ENCODE results near the gene MEIS1. TPM values are rescaled to one million over a fixed set of nuclear protein-coding genes. Genes with fewer than 3 reads are reported as not detected.

Gene MEIS1
- total RNA-seq, 2 experiments from 2014 or later, result 5.4 to 7.3 TPM

DNA sequence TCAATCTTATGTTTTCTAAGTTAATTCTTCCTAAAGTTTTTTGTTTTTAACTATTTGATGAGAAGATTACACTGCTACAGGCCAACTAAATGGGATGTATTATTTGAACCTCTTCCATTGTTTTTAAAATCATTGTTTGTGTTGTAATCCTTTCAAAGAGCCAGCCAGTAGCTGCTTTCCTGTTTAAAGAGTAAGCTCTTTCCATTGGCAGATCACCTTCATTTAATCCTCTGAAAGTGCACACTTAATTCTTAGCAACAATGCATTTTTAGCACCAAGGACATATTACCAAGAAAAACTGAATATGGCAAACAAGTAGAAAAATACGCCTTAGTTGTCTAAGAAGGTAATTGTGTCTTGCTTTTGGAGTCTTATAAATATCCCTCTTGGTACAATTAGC lies 54.0 kb downstream of the MEIS1 start:
- ChIA-PET POLR2A (no interaction called here), CTCF (ENCODE audit: unreplicated experiment) (no interaction called here)
- Histone ChIP-seq H3K4me1 (ENCODE audit: insufficient read depth, low read length, poor library complexity, severe bottlenecking) (no peaks in the 10 kb centered on the region), H3K79me2 (ENCODE audit: insufficient read depth, low read depth, low read length) (no peaks in the 10 kb centered on the region), H4K20me1 (ENCODE audit: insufficient read depth, low read length) (no peaks in the 10 kb centered on the region), H3K4me2 (ENCODE audit: low read length) (no peak overlapping the region), H2AFZ (ENCODE audit: low read length) (no peak overlapping the region), H3K9me3 (ENCODE audit: low read length) (no peaks in the 10 kb centered on the region), H3K27ac (ENCODE audit: low read depth, low read length, poor library complexity, severe bottlenecking) (no peak overlapping the region), H3K9me2 (ENCODE audit: insufficient read depth, low read length) (no peaks in the 10 kb centered on the region), H3K4me3 (ENCODE audit: low read depth, low read length, poor library complexity, severe bottlenecking) (no peak overlapping the region), H3K36me3 (ENCODE audit: insufficient read depth, low read length) (no peaks in the 10 kb centered on the region)
- TF ChIP-seq, protein P1, sequence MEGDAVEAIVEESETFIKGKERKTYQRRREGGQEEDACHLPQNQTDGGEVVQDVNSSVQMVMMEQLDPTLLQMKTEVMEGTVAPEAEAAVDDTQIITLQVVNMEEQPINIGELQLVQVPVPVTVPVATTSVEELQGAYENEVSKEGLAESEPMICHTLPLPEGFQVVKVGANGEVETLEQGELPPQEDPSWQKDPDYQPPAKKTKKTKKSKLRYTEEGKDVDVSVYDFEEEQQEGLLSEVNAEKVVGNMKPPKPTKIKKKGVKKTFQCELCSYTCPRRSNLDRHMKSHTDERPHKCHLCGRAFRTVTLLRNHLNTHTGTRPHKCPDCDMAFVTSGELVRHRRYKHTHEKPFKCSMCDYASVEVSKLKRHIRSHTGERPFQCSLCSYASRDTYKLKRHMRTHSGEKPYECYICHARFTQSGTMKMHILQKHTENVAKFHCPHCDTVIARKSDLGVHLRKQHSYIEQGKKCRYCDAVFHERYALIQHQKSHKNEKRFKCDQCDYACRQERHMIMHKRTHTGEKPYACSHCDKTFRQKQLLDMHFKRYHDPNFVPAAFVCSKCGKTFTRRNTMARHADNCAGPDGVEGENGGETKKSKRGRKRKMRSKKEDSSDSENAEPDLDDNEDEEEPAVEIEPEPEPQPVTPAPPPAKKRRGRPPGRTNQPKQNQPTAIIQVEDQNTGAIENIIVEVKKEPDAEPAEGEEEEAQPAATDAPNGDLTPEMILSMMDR (conservative IDR thresholded peaks at IDR 0.05; ENCODE audit: low read length), result no peak
- no peak for TF ChIP-seq EZH2phosphoT487 (IDR thresholded peaks at IDR 0.05; ENCODE audit: borderline replicate concordance, low read depth, low read length)
- no TSS peak for BruUV-seq (replicated peaks)
- intact Hi-C loops (cut with micrococcal nuclease; ENCODE audit: unreplicated experiment), result no loop called here
- DNase-seq (ENCODE audit: low spot score), result no peak

DNA sequence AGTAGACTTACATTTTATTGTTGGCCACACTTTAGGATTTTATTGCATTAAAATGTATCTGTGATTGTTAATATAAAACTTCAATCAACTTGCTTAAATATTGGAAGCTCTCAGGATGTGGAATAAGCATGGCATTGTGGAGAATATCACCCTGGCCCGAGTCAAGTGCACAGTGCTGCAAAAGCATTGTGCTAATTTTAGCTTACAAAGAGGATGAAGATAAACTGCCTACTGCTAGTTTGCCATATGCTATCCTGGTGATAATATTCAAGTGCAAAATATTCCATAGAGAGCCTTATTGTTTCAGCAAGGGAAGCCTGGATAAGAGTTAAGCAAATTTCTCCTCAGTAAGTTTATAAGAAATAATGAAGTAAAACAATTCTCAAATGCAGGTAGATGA lies 54.5 kb downstream of the MEIS1 start:
- DNase-seq (ENCODE audit: low spot score), result no peak
- no peak overlapping the region for H3K4me3 ChIP-seq (ENCODE audit: low read depth, low read length, poor library complexity, severe bottlenecking)
- H3K27ac ChIP-seq (ENCODE audit: low read depth, low read length, poor library complexity, severe bottlenecking), result no peak overlapping the region
- POLR2A ChIA-PET, result no interaction called here
- CTCF ChIA-PET (ENCODE audit: unreplicated experiment), result no interaction called here
- BruUV-seq (replicated peaks), result no TSS peak
- H4K20me1 ChIP-seq (ENCODE audit: insufficient read depth, low read length), result no peaks in the 10 kb centered on the region
- no peaks in the 10 kb centered on the region for H3K79me2 ChIP-seq (ENCODE audit: insufficient read depth, low read depth, low read length)
- no peaks in the 10 kb centered on the region for H3K9me2 ChIP-seq (ENCODE audit: insufficient read depth, low read length)
- H2AFZ ChIP-seq (ENCODE audit: low read length), result no peak overlapping the region
- H3K4me2 ChIP-seq (ENCODE audit: low read length), result no peak overlapping the region
- H3K4me1 ChIP-seq (ENCODE audit: insufficient read depth, low read length, poor library complexity, severe bottlenecking), result no peaks in the 10 kb centered on the region
- intact Hi-C loops (cut with micrococcal nuclease; ENCODE audit: unreplicated experiment), result no loop called here
- TF ChIP-seq EZH2phosphoT487 (IDR thresholded peaks at IDR 0.05; ENCODE audit: borderline replicate concordance, low read depth, low read length), result no peak
- TF ChIP-seq, protein P1 (conservative IDR thresholded peaks at IDR 0.05; ENCODE audit: low read length), result no peak
- H3K9me3 ChIP-seq (ENCODE audit: low read length), result no peaks in the 10 kb centered on the region
- no peaks in the 10 kb centered on the region for H3K36me3 ChIP-seq (ENCODE audit: insufficient read depth, low read length)

DNA sequence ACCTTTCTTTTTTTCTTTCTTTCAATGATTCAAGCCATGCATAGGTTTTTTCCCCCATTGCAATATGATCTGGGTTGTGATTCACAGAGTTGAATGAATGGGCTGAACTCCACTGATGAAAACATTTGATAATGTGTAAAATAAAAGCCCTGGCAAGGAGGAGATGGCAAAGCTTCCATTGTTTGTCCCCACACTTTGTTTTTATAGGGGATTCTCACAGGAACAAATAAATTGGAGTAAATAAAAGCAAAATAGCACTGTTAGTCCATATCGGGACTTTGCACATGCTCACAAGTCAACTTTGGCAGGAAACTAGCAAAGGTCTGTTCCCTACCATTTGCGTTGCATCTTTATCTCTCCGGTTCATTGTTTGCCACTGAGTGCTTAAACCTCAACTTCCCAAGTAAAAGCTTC lies 55.7 kb downstream of the MEIS1 start:
- H3K9me3 ChIP-seq (ENCODE audit: low read length), result no peaks in the 10 kb centered on the region
- DNase-seq (ENCODE audit: low spot score), result no peak
- no peak overlapping the region for H3K27ac ChIP-seq (ENCODE audit: low read depth, low read length, poor library complexity, severe bottlenecking)
- H2AFZ ChIP-seq (ENCODE audit: low read length), result no peak overlapping the region
- TF ChIP-seq EZH2phosphoT487 (IDR thresholded peaks at IDR 0.05; ENCODE audit: borderline replicate concordance, low read depth, low read length), result no peak
- TF ChIP-seq, protein P1 (conservative IDR thresholded peaks at IDR 0.05; ENCODE audit: low read length), result no peak
- H3K4me2 ChIP-seq (ENCODE audit: low read length), result no peak overlapping the region
- H3K4me1 ChIP-seq (ENCODE audit: insufficient read depth, low read length, poor library complexity, severe bottlenecking), result no peaks in the 10 kb centered on the region
- CTCF ChIA-PET (ENCODE audit: unreplicated experiment), result no interaction called here
- no peaks in the 10 kb centered on the region for H3K9me2 ChIP-seq (ENCODE audit: insufficient read depth, low read length)
- no peaks in the 10 kb centered on the region for H3K36me3 ChIP-seq (ENCODE audit: insufficient read depth, low read length)
- intact Hi-C loops (cut with micrococcal nuclease; ENCODE audit: unreplicated experiment), result no loop called here
- no peaks in the 10 kb centered on the region for H3K79me2 ChIP-seq (ENCODE audit: insufficient read depth, low read depth, low read length)
- BruUV-seq (replicated peaks), result no TSS peak
- no peak overlapping the region for H3K4me3 ChIP-seq (ENCODE audit: low read depth, low read length, poor library complexity, severe bottlenecking)
- POLR2A ChIA-PET, result no interaction called here
- H4K20me1 ChIP-seq (ENCODE audit: insufficient read depth, low read length), result no peaks in the 10 kb centered on the region
